Neural progenitor cell (in vitro differentiated cells): ENCODE results near the gene GSK3A.

Experiments used
- EZH2 ChIP-seq: fragments of 200-600 bp; sonication (generic); IDR thresholded peaks from 2 replicates; pipeline ENCODE4 v1.6.1; 2017; ENCODE audit warnings: antibody characterized with exemption, mild to moderate bottlenecking, moderate library complexity
- EZH2phosphoT487 ChIP-seq: fragments of 200-600 bp; sonication (generic); IDR thresholded peaks from 2 replicates; pipeline ENCODE4 v1.6.1; 2017; ENCODE audit warnings: antibody characterized with exemption
- TF ChIP-seq, protein P1 (sequence below): fragments of 200-600 bp; sonication (generic); IDR thresholded peaks from 2 replicates; pipeline ENCODE4 v1.5.1; 2017; ENCODE audit warnings: antibody characterized with exemption, mild to moderate bottlenecking

DNA sequence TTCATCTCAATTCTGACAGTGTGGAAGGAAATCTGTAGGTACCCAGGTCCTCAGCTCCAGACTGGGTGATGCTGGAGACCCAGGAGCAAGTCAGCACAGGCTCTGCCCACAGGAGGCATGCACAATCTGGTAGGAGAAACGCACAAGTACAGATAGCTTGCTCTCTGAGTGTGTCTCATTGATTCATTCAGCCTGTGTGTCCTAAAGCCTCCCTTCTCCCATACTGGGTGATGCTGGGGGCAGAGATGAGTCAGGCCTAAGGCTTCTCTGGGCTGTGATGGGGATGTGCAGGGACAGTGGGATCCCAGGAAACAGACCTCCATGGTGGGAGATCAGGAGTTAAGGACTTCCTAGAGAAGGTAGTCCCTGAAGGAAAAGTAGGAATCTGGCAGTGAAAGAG lies 15.5 kb downstream of the GSK3A start:
- TF ChIP-seq EZH2phosphoT487: no peak
- TF ChIP-seq, protein P1, sequence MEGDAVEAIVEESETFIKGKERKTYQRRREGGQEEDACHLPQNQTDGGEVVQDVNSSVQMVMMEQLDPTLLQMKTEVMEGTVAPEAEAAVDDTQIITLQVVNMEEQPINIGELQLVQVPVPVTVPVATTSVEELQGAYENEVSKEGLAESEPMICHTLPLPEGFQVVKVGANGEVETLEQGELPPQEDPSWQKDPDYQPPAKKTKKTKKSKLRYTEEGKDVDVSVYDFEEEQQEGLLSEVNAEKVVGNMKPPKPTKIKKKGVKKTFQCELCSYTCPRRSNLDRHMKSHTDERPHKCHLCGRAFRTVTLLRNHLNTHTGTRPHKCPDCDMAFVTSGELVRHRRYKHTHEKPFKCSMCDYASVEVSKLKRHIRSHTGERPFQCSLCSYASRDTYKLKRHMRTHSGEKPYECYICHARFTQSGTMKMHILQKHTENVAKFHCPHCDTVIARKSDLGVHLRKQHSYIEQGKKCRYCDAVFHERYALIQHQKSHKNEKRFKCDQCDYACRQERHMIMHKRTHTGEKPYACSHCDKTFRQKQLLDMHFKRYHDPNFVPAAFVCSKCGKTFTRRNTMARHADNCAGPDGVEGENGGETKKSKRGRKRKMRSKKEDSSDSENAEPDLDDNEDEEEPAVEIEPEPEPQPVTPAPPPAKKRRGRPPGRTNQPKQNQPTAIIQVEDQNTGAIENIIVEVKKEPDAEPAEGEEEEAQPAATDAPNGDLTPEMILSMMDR: no peak
- TF ChIP-seq EZH2: no peak
